Measurements from ENCODE around the gene SARDH. TPM values are rescaled to one million over a fixed set of nuclear protein-coding genes. Genes with fewer than 3 reads are reported as not detected.
A peak's percentile ranks its signal among the peaks of the same experiment; 100 is the strongest.

The SARDH gene
- total RNA-seq, 2 experiments from 2014 or later: 17.7 to 18.5 TPM

DNA sequence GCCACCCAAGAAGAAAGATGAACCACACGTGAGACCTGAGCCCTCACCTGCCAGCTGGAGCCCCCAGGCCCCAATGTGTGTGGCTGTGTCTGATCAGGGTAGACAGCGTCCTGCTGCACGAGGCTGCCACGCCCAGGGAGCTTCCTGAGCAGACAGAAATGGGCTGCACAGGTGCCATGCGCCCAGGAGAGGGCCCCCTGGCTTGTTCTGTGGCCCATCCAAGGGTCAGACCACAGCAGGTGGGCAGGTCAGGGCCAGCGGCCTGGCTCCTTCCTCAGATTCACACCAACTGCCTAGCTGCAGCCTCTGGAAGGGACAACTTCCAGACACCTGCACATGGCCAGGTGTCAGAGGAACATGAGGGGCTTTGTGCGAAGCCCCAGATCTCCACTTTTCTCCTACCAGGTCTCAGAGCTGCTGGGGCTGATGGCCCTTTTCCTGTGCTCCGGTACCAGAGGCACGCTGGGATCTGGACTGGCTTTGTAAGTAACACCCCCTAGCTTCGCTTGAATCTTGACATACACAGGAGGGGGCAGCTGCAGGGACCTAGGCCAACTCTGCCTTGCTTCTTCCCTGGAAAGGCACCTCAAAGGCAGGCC lies 10.8 kb downstream of the SARDH start:
- Mint-ChIP-seq H3K4me3 (peak overlapping the region; percentile 43), H3K27me3 (no peaks in the 10 kb centered on the region), H3K36me3 (ENCODE audit: low read depth) (no peaks in the 10 kb centered on the region), H3K27ac (peak overlapping the region; percentile 81), H3K4me1 (ENCODE audit: low read depth) (peaks cover 20% of the 10 kb centered on the region), H3K9me3 (no peaks in the 10 kb centered on the region)
- no peaks in the 10 kb centered on the region for H3K9me3 ChIP-seq (ENCODE audit: control insufficient read depth in 1 of 2, insufficient read depth in 1 of 2, low read length in 2 of 2)
- TF ChIP-seq, protein P1, sequence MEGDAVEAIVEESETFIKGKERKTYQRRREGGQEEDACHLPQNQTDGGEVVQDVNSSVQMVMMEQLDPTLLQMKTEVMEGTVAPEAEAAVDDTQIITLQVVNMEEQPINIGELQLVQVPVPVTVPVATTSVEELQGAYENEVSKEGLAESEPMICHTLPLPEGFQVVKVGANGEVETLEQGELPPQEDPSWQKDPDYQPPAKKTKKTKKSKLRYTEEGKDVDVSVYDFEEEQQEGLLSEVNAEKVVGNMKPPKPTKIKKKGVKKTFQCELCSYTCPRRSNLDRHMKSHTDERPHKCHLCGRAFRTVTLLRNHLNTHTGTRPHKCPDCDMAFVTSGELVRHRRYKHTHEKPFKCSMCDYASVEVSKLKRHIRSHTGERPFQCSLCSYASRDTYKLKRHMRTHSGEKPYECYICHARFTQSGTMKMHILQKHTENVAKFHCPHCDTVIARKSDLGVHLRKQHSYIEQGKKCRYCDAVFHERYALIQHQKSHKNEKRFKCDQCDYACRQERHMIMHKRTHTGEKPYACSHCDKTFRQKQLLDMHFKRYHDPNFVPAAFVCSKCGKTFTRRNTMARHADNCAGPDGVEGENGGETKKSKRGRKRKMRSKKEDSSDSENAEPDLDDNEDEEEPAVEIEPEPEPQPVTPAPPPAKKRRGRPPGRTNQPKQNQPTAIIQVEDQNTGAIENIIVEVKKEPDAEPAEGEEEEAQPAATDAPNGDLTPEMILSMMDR (IDR thresholded peaks at IDR 0.05): peak; percentile 43
- ATAC-seq (ENCODE audit: poor library complexity): peak; percentile 80
- ChIA-PET POLR2A (interaction anchor here (0.8 to 1.9 kb wide), 9 partner anchors 11 to 71 kb away, joined by 3 to 13 read pairs (median 5); partner anchors contain the start of gene SARDH), CTCF (interaction anchor here (0.8 to 1.6 kb wide), 2 partner anchors 71 to 241 kb away, joined by 3 to 4 read pairs; no protein-coding TSS in a partner anchor)
- H3K36me3 ChIP-seq (ENCODE audit: insufficient read depth, low read length): no peaks in the 10 kb centered on the region
- H3K4me1 ChIP-seq (ENCODE audit: insufficient read depth, low read length): peaks cover 10% of the 10 kb centered on the region
- H3K4me3 ChIP-seq (ENCODE audit: low read length): no peak overlapping the region
- intact Hi-C loops (cut with DNase I, micrococcal nuclease): loop anchor here (2.0 to 10.0 kb wide), 4 partner anchors 71 to 323 kb away; partner anchors contain the start of gene ADAMTSL2 (in 1 of the 2)
- no peaks in the 10 kb centered on the region for H3K27me3 ChIP-seq (ENCODE audit: control insufficient read depth in 1 of 2, insufficient read depth in 2 of 2, low read length in 2 of 2)
- H3K27ac ChIP-seq (ENCODE audit: low read depth in 1 of 2, low read length in 2 of 2): no peak overlapping the region
- peak in 3 of 14 experiments; percentile 9 to 28 (median 19) for DNase-seq

DNA sequence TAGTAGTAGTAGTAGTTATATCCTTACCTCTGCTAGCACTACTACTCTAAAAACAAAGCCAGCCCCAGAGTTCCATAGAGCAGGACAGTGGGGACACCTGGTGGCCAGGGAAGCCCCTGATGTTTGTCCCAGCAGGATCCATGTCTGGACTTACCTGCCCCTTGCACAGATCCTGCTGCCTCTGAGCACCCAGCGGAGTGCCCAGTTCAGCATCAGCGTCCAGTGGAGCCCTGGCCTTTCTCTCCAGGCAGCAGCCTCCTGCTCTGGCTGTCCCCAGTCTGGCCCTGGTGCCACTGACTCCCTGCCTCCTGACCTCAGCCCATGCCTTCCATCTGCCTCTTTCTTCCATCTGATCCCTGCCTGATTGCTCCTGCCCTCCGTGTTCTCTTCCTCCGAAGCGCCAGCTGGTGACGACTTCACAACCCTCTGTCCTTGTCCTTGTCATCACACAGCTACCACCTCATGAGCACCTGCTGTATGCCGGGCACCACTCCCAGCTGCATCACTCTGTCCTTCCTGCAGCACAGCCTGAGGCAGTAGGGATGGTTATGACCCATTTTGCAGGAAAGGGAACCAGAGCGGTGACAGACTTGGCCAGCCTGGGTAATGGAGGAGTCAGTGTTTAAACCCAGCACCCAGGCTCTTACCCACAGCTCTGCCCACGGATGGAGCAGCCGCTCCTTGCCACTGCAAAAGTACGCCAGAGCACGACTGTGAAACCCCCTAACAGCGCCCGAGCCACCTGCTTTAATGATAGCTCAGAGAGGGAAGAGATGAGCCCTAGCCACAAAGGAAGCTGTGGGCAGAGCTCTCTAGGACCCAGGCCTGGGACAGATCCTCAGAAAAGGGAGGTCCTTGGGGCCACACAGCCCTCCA lies 11.5 kb downstream of the SARDH start:
- Mint-ChIP-seq H3K4me3 (peak overlapping the region; percentile 43), H3K4me1 (ENCODE audit: low read depth) (peaks cover 20% of the 10 kb centered on the region), H3K27me3 (no peaks in the 10 kb centered on the region), H3K36me3 (ENCODE audit: low read depth) (no peaks in the 10 kb centered on the region), H3K9me3 (no peaks in the 10 kb centered on the region), H3K27ac (peak overlapping the region; percentile 81)
- POLR2A ChIA-PET: interaction anchor here (1.0 to 1.9 kb wide), 8 partner anchors 12 to 70 kb away, joined by 3 to 13 read pairs (median 6); partner anchors contain the start of gene SARDH
- peak; percentile 54 to 80 (median 68) for DNase-seq
- no peaks in the 10 kb centered on the region for H3K36me3 ChIP-seq (ENCODE audit: insufficient read depth, low read length)
- TF ChIP-seq, protein P1 (IDR thresholded peaks at IDR 0.05): peak; percentile 68
- H3K27me3 ChIP-seq (ENCODE audit: control insufficient read depth in 1 of 2, insufficient read depth in 2 of 2, low read length in 2 of 2): no peaks in the 10 kb centered on the region
- no peak overlapping the region for H3K27ac ChIP-seq (ENCODE audit: low read depth in 1 of 2, low read length in 2 of 2)
- H3K4me1 ChIP-seq (ENCODE audit: insufficient read depth, low read length): peaks cover 10% of the 10 kb centered on the region
- no peak overlapping the region for H3K4me3 ChIP-seq (ENCODE audit: low read length)
- intact Hi-C loops (cut with DNase I, micrococcal nuclease): loop anchor here (1.0 to 10.0 kb wide), 5 partner anchors 70 to 322 kb away; partner anchors contain the start of gene ADAMTSL2 (in 1 of the 2)
- peak; percentile 81 for ATAC-seq (ENCODE audit: poor library complexity)
- H3K9me3 ChIP-seq (ENCODE audit: control insufficient read depth in 1 of 2, insufficient read depth in 1 of 2, low read length in 2 of 2): no peaks in the 10 kb centered on the region
- CTCF ChIA-PET: interaction anchor here (0.8 to 1.6 kb wide), 2 partner anchors 70 to 240 kb away, joined by 3 to 4 read pairs; no protein-coding TSS in a partner anchor

DNA sequence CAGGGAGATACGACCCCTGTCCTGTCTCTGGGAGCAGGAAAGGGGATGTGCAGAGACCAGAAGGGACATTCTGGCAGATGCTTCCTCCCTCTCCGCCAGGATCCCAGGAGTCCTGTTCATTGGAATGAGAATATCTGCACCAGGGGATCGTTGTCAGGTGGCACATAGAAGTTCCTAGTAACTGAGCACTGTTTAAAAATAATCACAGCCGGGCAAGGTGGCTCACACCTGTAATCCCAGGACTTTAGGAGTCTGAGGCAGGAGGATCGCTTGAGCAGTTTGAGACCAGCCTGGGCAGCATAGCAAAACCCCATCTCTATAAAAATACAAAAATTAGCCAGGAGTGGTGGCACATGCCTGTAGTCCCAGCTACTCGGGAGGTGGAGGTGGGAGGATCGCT lies 12.3 kb downstream of the SARDH start:
- intact Hi-C loops (cut with DNase I, micrococcal nuclease): loop anchor here (1.0 to 10.0 kb wide), 5 partner anchors 69 to 321 kb away; partner anchors contain the start of gene ADAMTSL2 (in 1 of the 2)

More for the DNA sequence above, 12.3 kb downstream of the SARDH start:
- ChIA-PET POLR2A (no interaction called here), CTCF (interaction anchor here (1.1 to 1.6 kb wide), 2 partner anchors 10 to 240 kb away, joined by 3 read pairs; no protein-coding TSS in a partner anchor)
- Mint-ChIP-seq H3K27me3 (no peaks in the 10 kb centered on the region), H3K36me3 (ENCODE audit: low read depth) (no peaks in the 10 kb centered on the region), H3K4me1 (ENCODE audit: low read depth) (peaks cover 20% of the 10 kb centered on the region), H3K9me3 (no peaks in the 10 kb centered on the region), H3K27ac (no peak overlapping the region), H3K4me3 (no peak overlapping the region)
- TF ChIP-seq, protein P1 (IDR thresholded peaks at IDR 0.05): no peak
- Histone ChIP-seq H3K4me3 (ENCODE audit: low read length) (no peak overlapping the region), H3K9me3 (ENCODE audit: control insufficient read depth in 1 of 2, insufficient read depth in 1 of 2, low read length in 2 of 2) (no peaks in the 10 kb centered on the region), H3K4me1 (ENCODE audit: insufficient read depth, low read length) (peaks cover 10% of the 10 kb centered on the region), H3K36me3 (ENCODE audit: insufficient read depth, low read length) (no peaks in the 10 kb centered on the region), H3K27me3 (ENCODE audit: control insufficient read depth in 1 of 2, insufficient read depth in 2 of 2, low read length in 2 of 2) (no peaks in the 10 kb centered on the region), H3K27ac (ENCODE audit: low read depth in 1 of 2, low read length in 2 of 2) (no peak overlapping the region)
- DNase-seq (no peak), ATAC-seq (ENCODE audit: poor library complexity) (no peak)

All from CD4-positive, alpha-beta T cell (primary cell).